IPS-18c (cell line): ENCODE measurements around the gene NCF4.

Experiments
- H3K4me3 ChIP-seq: 2 replicates; pipeline ENCODE4 v1.7.0; 2013; ENCODE audit warnings: low read depth, mild to moderate bottlenecking, low read length, moderate library complexity; ENCODE audit not compliant: insufficient read depth
- H3K9me3 ChIP-seq: one replicate; pipeline ENCODE4 v1.6.1; 2013; ENCODE audit warnings: mild to moderate bottlenecking, low read length, moderate library complexity; ENCODE audit not compliant: control insufficient read depth, insufficient read depth

Gene NCF4

DNA sequence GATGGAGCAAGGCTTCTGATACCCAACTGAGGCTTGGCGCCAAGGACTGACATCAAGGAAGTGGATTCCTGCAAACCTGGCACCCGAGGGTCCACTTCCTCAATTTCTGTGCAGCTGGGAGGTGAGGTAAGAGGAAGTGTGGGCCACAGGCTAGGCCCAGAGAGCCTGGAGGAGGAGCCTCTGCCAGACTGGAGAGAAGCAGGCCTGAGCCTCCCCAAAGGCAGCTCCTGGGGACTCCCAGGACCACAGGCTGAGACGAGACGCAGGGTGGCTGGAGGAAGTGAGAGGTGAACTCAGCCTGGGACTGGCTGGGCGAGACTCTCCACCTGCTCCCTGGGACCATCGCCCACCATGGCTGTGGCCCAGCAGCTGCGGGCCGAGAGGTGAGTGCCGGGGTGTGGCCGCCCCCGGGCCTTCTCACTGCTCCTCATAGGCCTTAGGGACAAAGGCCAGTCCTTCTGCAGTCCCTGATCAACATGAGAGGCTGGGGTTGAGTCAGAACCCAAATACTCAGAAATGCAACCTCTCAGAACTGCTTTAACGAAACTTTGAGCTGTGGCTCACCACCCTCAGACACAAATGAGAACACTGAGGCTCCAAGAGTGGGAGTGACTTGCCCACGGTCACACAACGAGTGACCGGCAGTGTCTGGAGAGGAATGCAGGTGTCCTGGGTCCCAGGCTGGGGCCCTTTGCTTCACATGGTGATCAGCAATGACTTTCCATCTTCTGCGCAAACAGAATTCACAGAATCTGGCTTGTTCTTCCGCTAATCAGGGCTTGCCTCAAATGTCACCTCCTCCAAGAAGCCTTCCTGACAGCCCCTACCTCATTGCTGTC lies at the start of gene NCF4:
Gene NCF4, plus strand, starts transcription at position 186 of the 839 bp plus-strand sequence. Its CDS starts 166 bp downstream, at position 352.
- Histone ChIP-seq H3K4me3 (no peak within 1 kb of the TSS), H3K9me3 (no peaks in the 10 kb centered on the region)

DNA sequence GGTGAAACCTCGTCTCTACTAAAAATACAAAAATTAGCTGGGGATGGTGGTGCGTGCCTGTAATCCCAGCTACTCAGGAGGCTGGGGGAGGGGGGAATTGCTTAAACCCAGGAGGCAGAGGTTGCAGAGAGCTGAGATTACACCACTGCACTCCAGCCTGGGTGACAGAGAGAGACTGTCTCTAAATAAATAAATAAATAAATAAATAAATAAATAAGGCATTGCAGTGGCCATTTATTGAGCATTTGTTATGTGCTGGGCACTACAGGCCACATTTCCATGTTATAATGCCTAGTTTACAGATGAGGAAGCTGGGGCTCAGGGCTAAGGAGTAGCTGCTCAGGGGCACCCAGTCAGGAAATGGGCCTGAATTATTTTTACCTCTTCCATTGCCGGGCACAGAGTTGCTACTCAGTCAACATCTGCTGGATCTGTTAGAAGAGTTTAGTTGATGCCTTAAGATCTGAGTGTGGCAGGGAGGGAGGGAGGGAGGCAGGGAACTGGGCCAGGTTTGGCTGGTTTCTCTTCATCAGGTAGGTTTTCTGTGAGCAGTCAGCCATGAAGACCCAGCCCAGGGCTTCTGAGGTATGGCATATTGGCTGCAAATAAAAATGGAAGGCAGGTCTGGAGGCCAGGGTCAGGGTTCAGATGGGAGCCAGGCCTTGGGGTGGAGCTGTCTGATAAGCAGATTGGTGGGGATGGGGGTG lies 49.6 kb upstream of the NCF4 start:
- Histone ChIP-seq H3K4me3 (no peak overlapping the region), H3K9me3 (no peaks in the 10 kb centered on the region)

DNA sequence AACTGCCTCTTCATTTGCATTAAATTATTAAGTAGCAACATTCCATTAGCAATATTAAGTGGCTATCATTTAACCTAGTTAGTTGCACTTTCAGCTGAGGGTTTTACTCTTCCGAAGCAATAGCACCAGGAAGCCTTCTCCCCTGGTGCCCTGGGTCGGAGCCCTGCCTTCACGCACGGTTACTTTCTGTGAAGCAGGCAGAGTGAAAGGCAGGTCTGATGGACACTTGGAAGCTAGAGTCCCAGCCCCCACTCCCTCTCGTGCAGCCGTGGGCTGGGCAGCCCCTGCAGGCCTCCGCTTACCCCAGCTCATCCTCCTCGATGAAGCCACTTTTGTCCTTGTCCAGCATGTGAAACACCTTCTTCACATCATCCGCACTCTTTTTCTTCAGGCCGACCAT lies 46.0 kb upstream of the NCF4 start:
- Histone ChIP-seq H3K4me3 (no peak overlapping the region), H3K9me3 (no peaks in the 10 kb centered on the region)

DNA sequence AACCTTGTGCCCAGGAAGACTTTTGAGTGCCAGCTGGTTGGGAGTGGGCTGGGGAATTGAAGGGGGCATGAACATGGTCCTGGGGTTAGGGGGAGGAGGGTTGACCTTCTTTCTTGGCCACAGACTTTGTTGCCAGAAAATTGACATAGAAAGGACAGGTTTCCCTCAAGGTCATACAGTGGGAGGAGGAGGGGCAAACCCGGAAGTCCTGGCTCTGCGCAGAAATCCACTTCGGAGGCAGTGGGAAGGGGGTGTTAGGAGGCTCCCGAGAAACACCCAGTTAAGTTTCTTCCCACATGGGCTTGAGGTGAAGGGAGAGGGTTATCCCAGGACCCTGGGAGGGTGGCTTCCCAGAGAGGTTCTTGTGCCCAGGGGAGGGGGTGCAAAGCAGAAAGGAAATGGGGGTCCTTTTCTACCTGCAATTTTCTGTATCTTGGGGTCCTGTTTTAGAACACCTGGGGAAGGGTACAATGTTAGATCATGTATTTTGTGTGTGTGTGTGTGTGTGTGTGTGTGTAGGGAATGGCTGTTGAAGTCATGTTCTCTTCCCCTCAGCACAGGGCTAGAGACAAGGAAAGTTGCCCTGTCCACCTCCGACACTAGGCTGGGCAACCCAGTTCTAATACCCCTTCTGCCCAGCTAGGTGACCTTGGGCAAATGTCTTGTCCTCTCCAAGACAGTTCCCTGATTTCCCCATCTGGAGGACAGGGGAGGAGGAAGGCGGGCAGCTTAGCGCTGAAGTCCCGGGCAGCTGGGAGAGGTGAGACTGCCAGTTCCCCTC lies 45.1 kb upstream of the NCF4 start:
- Histone ChIP-seq H3K9me3 (no peaks in the 10 kb centered on the region), H3K4me3 (peak overlapping the region; percentile 54)

DNA sequence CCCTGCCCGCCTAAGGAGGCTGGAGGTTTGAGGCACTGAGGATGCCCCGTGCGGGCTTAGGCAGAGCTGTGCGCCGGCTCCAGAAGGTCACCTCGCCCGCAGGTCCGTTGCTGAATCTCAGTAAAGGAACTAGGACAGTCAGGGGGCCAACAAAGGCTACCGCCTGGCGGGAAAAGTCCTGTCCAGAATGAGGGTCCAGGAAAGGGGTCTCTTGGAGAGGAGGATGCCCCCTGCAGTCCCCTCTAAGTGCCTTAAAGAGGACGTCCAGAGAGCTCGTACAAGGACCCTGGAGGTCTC lies 44.5 kb upstream of the NCF4 start:
- Histone ChIP-seq H3K9me3 (no peaks in the 10 kb centered on the region), H3K4me3 (peak overlapping the region; percentile 54)

DNA sequence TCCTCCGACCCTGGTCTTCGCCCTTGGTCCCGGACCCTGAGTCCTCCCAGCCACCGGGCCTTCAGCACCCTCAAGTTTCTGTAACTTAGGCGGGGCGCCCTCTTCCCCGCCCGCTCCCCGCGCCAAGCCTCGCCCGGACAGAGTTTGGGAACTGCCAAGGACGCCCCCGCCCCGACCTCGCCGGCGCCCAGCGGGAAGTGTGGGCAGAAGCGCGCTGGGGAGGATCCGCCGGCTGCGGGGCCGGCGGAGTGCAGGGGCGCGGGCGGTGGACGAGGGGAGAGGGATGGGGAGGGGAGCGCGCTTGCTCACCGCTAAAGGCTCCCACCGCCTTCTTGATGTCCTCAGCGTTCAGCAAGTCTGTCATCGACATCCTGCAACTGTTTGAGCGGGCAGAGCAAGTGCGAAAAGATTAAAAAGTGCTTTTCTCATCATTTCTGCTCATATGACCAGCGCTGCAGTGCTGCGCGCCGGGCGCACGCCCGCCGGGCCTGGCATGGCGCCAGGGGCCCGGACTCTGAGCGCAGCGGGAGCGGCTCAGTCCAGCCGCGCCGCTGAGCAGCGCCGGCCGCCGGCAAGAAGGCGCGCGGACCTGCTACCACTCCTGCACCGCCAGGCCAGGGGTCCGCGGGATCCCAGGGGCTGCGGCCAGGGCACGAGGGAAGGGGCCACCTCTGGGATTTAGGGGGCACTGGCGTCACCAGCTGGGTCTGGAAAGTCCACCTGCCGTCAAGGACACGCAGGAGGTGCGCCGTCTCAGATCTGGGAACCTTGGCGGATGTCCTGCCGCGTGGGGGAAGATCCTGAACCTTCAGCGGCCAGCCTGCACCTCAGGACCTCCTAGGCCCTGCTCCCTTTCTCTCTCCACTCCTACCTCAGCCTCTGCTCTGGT lies 43.9 kb upstream of the NCF4 start, which contains the start of gene PVALB:
Gene PVALB, minus strand, starts transcription at position 400 of the 889 bp plus-strand sequence. Its CDS starts 30 bp downstream, at position 370.
- H3K4me3 ChIP-seq = peak within 1 kb of the TSS; percentile 54

DNA sequence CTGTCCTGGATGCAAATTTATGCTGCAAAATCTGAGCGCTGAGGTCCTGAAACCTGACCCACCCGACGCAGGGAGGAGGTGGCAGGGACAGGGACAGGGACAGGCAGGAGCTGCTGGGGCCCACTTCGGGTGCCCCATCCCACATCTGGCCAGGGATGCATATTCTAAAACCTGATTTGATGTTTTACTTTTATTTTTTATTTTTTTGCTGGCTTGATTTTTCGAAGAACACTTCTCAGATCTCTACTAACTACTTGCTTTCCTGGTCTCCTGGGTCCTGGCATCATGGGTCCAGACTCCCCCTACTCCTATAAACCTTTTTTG lies 43.3 kb upstream of the NCF4 start:
- no peak overlapping the region for H3K4me3 ChIP-seq

More for the DNA sequence above, 43.9 kb upstream of the NCF4 start, which contains the start of gene PVALB:
- no peaks in the 10 kb centered on the region for H3K9me3 ChIP-seq

DNA sequence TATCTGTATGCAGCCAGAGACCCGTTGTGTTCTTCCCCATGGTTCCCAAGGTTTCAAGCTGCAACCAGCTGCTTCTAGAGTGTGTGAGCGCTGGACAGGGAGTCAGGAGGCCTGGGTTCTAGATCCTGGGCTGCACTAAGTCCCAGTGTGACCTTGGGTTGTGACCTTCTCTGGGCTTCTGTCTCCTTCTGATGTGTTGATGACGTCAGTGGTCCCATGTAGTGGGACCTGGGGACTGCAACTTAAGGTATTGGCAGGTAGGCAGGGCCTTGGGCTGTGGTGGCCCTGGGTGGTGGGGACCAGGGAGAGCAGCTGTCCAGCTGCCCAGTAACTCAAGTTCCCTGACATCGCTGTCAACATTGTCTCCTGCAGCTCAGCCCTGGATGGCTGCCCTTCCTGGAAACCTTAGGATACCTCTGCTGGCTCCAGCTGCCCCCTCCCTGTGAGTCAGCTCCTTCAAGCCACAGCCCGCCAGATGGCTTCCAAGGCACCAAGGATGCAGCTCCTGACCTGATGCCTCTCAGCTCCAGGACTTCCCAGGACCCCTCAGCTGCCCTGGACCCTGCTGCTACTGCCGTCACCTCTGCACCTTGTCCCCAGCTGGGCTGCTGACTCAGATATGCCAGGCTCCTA lies 42.7 kb upstream of the NCF4 start:
- H3K9me3 ChIP-seq = no peaks in the 10 kb centered on the region
- no peak overlapping the region for H3K4me3 ChIP-seq

More for the DNA sequence above, 43.3 kb upstream of the NCF4 start:
- H3K9me3 ChIP-seq = no peaks in the 10 kb centered on the region

DNA sequence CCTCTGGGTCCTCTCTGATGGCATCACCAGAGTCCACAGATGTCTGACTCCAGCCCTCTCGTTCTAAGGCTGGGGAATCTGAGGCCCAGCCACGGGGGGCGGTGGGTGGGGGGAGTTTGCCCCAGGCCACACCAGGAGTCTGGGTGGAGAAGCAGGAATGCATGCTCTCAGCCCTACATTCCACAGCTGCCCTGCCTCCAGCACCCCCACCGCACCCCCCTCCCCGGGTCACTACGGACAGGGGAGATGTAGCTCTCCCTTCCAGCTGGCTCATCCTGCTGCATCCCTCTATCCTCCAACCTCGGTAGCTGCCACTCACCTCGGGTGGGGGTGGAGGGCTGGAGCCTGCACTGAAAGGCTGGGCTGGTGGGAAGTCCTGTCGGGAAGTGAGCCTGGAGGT lies 41.7 kb upstream of the NCF4 start:
- Histone ChIP-seq H3K9me3 (no peaks in the 10 kb centered on the region), H3K4me3 (no peak overlapping the region)

DNA sequence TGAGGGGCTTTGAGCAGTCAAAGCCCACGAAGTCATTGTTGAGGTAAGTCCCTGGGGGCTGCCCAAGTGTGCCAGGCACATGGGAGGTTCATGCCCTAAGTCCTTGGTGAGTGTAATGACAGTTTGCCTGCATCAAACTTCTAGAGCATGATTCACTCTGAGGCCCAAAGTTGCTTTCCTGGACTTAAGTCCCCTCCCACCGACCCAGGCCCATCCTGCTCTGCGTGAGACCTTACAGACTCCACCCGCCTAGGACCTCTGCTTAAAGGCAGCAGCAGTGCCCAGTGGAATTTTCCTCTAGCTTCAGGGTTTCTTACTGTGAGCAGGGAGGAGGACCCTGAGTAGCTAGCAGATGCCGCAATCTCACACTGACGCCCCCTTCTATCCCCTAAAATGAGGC lies 38.2 kb upstream of the NCF4 start:
- Histone ChIP-seq H3K4me3 (no peak overlapping the region), H3K9me3 (no peaks in the 10 kb centered on the region)

DNA sequence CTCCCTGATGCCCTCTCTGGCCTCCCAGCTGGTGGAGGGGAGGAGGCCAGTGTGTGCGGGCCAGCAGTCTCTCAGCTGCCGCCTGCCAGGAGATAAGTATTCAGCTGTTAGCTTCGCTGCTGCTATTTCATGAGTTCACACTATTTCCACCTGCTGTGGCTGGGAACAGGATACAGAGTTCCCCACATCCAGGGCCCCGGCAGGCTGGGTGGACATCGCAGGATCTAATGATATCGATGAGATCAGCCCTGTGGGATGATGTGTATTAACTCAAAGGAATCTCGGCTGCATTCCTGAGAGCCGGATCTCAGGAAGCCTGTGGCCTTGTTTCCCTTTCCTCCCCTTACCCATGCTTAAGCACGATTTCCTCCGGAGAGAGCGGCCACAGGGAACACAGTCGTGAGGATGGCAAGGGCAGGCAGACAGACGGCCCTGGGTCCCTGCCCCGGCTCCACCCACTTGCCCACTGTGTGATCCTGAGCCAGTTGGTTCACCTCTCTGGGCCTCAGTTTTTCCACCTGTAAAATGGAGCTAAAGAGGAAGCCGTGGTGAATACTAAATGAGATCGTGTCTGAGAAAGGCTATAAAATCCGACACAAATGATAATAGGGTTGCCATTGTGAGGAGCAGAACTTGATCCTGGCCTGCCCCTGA lies 37.5 kb upstream of the NCF4 start:
- Histone ChIP-seq H3K9me3 (no peaks in the 10 kb centered on the region), H3K4me3 (no peak overlapping the region)

DNA sequence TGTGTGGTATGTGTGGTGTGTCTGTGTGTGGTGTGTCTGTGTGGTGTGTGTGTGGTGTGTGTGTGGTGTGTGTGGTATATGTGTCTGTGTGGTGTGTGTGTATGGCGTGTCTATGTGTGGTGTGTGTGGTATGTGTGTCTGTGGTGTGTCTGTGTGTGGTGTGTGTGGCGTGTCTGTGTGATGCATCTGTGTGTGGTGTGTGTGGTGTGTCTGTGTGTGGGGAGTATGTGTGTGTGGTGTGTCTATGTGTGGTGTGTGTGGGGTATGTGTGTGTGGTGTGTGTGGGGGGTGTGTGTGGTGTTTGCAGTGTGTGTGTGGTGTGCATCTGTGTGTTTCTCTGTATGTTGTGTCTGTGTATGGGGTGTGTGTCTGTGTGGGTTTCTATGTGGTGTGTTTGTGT lies 36.2 kb upstream of the NCF4 start:
- H3K4me3 ChIP-seq = no peak overlapping the region
- H3K9me3 ChIP-seq = no peaks in the 10 kb centered on the region

DNA sequence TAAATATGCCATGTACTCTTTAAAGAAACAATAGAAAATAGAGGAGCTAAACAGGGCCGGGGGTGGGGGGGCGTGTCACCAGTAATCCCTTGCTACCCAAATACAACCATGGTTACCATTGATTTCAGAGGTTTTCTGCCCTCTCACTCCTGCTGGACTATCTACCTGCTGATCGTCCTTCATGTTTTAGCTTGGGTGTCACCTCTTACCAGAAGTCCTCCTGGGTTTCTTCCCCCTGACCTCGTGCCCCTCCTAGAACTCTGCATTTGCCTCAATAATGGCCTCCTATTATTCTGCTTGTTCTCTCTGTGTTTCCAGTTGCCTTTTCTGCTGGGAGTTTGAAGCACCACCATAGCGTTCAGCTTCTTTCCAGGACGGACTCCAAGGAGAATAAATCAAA lies 34.5 kb upstream of the NCF4 start:
- H3K9me3 ChIP-seq = no peaks in the 10 kb centered on the region
- H3K4me3 ChIP-seq = no peak overlapping the region

DNA sequence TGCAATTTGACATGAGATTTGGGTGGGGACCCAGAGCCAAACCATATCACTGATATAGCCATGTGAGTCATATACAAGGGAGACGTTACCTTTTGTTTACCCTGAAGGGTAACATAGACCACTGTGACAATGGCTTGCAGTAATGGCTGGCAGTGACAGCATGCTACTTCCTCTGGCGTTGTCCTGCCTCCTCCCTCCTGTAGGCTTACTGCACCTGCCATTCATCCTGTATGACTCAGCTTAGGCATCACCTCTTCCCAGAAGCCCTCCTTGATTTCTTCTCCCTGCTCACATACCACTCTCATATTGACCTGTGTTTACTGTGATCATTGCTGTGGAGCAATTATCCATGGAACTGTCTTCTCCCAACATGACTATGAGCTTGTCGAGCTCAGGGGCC lies 32.0 kb upstream of the NCF4 start:
- Histone ChIP-seq H3K4me3 (no peak overlapping the region), H3K9me3 (no peaks in the 10 kb centered on the region)

DNA sequence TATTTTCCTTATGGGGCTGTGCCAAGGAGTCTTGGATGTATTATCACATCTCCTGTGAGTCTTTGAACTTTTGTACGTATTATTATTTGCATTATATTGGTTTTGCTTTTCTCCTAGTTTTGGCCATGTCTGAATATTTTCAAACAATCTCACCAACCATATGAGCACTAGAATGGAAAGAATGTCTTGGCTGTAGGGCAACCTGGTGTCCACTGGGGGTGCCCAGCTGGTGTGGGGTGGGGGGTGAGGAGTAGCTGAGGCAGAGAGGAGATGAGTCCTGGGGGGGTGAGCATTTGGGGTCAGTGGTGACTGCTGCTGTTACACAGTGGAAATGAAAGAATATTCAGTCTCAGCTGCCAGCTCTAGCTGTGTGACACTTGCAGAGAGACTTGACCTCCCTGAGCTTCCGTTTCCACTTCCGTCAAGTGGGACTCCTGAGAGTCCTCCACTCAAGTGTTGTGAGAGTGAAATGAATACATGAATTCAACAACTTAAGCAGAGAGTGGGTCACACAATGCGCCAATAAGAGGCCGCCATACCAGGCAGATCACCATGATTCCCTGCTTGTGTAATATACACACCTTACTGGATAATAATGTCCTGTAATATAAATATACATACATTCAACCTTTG lies 31.3 kb upstream of the NCF4 start:
- no peaks in the 10 kb centered on the region for H3K9me3 ChIP-seq
- H3K4me3 ChIP-seq = no peak overlapping the region

DNA sequence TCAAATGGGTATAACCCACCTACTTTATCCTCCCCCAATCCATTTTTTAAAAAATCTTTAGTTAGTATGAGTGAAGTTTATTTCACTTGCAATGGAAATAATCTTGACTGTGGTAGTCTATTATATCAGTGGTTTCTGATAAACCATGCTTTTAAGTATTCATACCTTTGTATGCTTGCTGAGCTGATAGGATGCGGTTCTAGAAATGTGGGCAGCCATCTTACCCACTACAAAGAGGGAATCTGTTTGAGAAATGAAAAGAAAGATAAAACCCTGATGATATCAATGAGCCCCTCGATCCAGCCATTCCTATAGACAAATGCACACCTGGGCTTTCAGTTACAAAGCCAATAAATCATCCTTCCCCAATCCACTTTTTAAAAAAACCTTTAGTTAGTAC lies 30.2 kb upstream of the NCF4 start:
- H3K4me3 ChIP-seq = no peak overlapping the region
- H3K9me3 ChIP-seq = no peaks in the 10 kb centered on the region
